GM21619 (cell line): ENCODE data around the gene BLOC1S4.

Experiments used
- ATAC-seq: cut with Tn5 transposase; IDR thresholded peaks from one replicate; pipeline ENCODE4 v1.9.1; 2021; ENCODE audit not compliant: unreplicated experiment

The BLOC1S4 gene

GRCh38 chr4:6760865-6761264 lies 44.9 kb downstream of the BLOC1S4 start:
- no peak for ATAC-seq

- ATAC-seq = no peak
Measured at GRCh38 chr4:6761649-6762615, 46.0 kb downstream of the BLOC1S4 start.

GRCh38 chr4:6763330-6763851 lies 47.4 kb downstream of the BLOC1S4 start:
- no peak for ATAC-seq

GRCh38 chr4:6764976-6765620 lies 49.1 kb downstream of the BLOC1S4 start:
- no peak for ATAC-seq

- no peak for ATAC-seq
Measured at GRCh38 chr4:6765703-6766102, 49.7 kb downstream of the BLOC1S4 start.
